Ramos (cell line): ENCODE measurements around the gene HEMGN.

Source experiments
- in situ Hi-C: fragments of 300-500 bp; cut with MboI; formaldehyde crosslinking; loops from one replicate; pipeline ENCODE4 v1.14.3; 2022; ENCODE audit warnings: low sequenced_read_pairs; ENCODE audit not compliant: unreplicated experiment

The HEMGN gene

GRCh38 chr9:97934321-97935115, 3.5 kb downstream of the HEMGN start:
- in situ Hi-C loops, result no loop called here

DNA sequence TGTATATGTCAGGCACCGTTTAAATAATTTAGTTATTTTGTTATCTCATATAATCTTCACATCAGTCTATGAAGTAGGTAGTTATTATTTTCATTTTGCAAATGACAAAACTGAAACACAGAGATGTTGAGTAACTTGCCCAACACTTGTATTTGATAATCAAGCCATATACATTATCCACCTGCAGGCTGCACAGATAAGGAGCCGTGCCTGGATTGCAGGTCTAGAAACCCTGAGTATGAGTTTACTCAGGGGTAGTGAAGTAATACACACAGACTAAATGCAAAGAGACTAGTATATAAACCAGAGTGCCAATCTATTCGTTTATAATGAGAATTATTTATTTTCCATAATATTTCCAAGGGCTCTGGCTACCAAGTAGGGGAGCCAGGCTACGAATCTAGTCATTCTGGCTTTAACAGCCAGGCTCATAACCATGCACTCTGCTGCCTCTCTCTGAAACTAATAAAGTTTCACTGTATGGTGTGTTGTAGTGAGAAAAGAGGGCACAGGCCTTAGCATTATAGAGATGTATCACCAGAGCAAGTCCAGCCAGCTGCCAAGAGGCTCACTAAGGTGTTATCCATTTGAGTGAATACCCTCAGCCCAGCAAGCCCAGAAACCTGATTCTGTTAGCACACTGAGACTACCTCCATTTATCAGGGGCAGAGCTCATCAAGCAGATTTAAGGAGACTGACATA, 4.5 kb downstream of the HEMGN start:
- in situ Hi-C loops, result no loop called here

- in situ Hi-C loops, result no loop called here
Observed at GRCh38 chr9:97930972-97931371, 7.0 kb downstream of the HEMGN start.

DNA sequence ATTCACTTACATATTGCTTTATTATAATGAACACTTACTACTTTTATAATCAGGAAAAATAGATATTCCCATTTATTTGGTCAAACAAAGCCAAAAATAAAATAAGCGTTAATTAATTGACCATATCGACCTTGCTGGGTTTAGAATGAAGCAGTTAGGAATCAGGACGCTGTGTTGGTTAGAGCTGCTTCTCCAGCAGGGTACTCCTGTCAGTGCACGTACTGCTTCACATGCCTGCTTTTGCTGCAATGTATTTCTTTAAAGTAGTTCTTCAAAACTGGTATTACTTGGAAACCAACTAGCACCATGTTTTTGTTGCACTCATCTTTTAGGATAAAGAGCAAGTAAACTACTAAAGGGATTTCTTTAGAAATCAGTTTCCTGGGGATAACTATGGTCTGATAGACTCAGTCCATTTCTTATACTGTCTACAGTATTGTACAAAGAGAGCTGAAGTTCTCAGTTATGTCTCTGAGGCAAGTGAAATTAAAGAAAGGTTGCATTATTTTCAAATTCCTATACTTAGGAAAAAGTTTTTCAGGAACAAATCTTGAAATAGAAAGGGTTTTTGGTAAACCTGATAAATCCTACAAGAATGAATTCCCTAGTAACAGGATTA, 8.9 kb downstream of the HEMGN start:
- in situ Hi-C loops, result no loop called here

GRCh38 chr9:97925497-97926334, 12.3 kb downstream of the HEMGN start:
- in situ Hi-C loops, result no loop called here

DNA sequence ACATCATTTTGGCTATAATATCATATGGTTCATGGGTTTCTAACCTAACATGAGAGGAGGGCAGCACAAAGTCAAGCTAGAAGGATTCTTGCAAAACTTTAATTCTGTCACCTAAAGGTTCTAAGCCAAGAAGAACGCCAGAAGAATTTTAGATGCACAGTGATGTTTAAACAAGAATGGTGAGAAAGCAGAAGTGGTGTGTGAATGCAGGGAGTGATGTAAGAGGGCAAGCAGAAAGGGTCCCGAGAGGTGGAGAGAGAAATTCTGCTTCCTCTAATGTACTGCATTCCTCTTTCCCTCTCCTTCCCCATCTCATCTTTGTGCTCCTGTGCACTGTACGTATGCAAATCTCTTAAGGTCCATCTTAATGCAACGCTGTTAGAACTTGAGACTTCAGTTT, 13.6 kb downstream of the HEMGN start:
- in situ Hi-C loops, result loop anchor here (25.0 kb wide), 2 partner anchors 338 to 863 kb away; partner anchors contain the start of genes ANKS6 and TBC1D2

DNA sequence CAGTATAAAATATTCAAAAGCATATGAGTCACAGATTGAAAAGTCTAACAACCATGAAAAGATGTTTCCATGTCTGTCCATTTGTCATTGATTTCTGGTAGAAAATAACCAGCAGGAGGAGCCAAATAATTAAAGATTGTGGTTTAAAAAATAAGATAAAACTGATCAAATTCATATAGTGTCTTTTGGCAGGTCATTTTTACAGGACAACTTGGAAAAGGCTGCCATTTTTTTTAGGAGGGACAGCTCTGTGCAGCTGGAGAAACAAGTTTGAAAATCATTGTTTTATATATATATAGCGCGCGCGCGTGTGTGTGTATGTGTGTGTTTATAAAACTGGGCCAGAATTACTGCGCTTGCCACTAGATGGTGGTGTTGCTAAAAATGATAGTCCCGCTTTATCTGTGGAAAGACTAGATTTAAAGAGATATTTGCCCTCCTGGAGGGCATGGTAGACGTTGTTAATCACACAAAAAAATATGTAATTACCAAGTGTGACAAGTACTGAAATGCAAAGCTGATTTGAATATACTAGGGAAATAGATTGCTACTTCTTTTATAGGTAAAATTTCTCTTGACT, 14.4 kb downstream of the HEMGN start:
- in situ Hi-C loops, result loop anchor here (25.0 kb wide), 2 partner anchors 339 to 864 kb away; partner anchors contain the start of genes ANKS6 and TBC1D2

DNA sequence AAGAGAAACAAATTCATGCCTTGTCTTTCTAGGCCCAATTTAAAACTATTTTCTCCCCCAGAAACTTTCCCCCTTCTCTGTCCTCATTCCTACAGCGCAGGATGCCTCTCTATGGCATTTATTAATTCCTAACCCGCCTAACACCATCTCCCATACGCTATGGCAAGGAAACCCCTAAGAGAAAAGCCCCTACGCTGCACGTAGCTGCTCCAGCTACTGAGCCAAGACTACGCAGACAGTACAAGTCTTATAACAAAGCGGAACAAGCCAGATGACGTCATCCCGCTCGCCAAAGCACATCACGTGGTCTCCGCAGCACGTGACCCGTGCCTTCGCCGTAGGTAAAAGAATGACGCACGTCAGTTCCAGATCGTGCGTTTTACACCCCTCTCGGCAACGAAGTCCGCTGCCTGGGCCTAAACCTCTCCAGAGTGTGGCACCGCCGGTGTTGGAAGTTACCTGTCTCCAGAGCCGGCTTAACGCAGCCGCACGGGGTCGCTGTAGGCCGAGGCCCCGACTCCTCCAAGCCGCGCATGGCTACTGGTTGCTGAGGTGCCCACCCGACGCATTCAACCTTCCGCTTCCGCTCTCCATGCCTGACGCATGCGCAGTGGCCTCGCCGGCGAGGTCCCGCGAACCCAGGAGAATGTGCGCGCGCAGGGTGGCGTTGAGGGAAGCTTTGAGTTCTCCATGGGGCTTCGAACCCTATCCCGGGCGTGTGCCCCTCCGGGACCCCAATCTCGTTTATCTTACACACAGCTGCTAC, 15.8 kb downstream of the HEMGN start, which contains the start of gene TRMO:
TSS of gene TRMO (minus strand) at position 542 of the 766 bp plus-strand sequence. CDS start at position 535, 7 bp downstream.
- in situ Hi-C loops, result loop anchor here (25.0 kb wide), 2 partner anchors 340 to 865 kb away; partner anchors contain the start of genes ANKS6 and TBC1D2

GRCh38 chr9:97919217-97919813, 18.7 kb downstream of the HEMGN start:
- in situ Hi-C loops, result loop anchor here (25.0 kb wide), 2 partner anchors 343 to 868 kb away; partner anchors contain the start of genes ANKS6 and TBC1D2

DNA sequence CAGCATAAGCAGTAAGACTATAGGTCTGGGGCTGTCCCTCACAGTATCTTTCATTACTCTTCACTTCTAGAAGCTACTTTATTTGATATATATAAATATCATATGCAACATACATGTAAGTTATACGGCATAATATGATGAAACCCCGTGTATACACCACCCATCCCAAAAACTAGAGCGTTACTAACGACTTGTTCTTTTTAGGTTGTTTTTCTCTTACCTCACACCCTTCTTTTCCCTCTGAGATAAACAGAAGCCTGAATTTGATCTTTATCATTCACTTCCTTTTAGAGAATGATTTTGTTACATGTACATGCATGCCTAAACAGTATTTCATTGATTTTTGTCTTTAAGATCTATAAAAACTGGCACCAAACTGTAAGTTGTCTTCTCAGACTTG, 19.4 kb downstream of the HEMGN start:
- in situ Hi-C loops, result loop anchor here (25.0 kb wide), 2 partner anchors 344 to 869 kb away; partner anchors contain the start of genes ANKS6 and TBC1D2

DNA sequence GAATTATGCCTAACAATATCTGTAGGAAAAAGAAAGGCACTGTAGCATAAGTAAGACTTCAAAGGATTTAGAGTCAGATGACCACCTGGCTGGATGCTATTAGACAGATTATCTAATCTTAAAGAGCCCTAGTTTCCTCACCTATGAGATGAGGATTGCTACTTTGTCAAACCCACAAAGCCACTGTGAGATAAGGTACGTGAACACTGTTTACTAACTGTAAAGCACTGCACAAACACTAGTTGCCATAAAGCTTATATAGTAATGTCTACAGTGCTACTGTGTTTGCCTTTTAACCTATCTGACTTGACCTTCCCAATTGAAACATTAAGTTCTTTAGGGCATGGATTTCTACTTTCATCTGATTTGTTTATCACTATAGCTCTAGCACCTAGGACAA, 26.0 kb downstream of the HEMGN start:
- in situ Hi-C loops, result loop anchor here (25.0 kb wide), 2 partner anchors 350 to 875 kb away; partner anchors contain the start of genes ANKS6 and TBC1D2

DNA sequence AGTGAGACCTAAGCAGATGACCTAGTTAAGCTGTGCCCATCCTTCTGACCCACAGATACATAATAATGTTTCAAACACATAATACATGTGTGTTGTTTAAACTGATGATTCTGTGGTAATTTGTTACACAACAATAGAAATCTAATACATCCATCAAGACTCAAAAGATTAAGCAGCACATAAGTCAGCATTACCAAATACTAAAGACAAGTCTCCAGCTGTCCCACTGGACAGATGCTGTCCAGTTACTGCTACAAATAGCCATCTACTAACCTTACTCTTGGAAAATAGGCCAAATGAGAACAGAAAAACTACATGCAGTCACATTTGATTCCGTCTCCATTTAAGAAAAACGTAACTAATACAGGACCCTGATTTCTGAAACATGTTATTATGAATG, 26.4 kb downstream of the HEMGN start:
- in situ Hi-C loops, result loop anchor here (25.0 kb wide), 2 partner anchors 351 to 876 kb away; partner anchors contain the start of genes ANKS6 and TBC1D2

GRCh38 chr9:97910357-97910756, 27.6 kb downstream of the HEMGN start:
- in situ Hi-C loops, result loop anchor here (25.0 kb wide), 2 partner anchors 352 to 877 kb away; partner anchors contain the start of genes ANKS6 and TBC1D2

DNA sequence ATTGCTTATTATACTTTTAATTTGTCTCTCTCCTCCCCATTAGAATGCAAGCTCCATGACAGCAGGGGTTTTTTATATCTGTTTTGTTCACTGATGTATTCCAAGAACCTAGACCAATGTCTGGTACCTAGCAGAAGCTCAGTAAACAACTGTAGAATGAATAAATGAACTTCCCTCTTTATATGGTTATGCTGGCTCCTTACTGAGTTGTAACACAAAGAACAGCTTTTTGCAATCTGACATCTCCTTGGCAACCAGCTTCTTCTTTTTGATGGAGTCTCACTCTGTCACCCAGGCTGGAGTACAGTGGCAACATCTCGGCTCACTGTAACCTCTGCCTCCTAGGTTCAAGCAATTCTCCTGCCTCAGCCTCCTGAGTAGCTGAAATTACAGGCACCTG, 29.3 kb downstream of the HEMGN start:
- in situ Hi-C loops, result loop anchor here (25.0 kb wide), 2 partner anchors 354 to 879 kb away; partner anchors contain the start of genes ANKS6 and TBC1D2

DNA sequence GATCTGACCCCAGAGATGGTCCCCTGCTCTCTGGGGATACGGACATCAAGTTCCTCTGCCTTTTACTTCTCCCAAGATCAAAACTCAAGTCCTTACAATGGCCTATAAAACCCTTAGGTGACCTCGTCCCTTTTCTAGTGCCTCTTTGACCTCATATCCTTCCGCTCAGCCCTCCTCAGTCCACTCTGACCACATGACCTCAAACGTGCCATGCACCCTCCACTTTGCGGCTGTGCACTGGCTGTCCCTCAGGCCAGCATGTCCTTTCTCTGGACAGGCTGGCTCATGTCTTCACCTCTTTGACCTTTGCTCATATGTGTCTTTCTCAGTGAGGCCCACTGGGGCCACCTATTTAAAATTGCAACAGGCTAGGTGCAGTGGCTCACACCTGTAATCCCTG, 30.3 kb downstream of the HEMGN start:
- in situ Hi-C loops, result loop anchor here (25.0 kb wide), 2 partner anchors 355 to 880 kb away; partner anchors contain the start of genes ANKS6 and TBC1D2

DNA sequence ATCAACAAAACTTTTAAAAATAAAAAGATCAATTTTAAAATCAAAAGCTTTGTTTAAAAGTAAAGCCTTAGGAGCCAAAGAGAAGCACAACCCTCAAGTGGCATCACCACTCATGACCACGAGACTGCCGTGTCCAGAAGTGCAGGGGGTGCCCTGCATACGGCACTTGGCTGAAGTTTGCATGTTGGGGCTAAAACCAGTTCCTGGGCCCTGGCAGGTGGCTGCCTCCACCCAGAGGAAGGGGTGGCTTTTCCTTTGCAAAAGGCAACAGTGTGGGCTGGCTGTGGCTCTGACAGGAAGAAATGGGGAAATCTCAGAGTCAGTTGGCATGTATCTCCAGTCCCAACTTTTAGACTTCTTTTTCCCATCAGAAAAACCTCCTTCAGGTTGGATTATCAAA, 30.9 kb downstream of the HEMGN start:
- in situ Hi-C loops, result loop anchor here (25.0 kb wide), 2 partner anchors 355 to 880 kb away; partner anchors contain the start of genes ANKS6 and TBC1D2

- in situ Hi-C loops, result loop anchor here (25.0 kb wide), 2 partner anchors 356 to 881 kb away; partner anchors contain the start of genes ANKS6 and TBC1D2
Observed at GRCh38 chr9:97906236-97906831, 31.6 kb downstream of the HEMGN start.
